HG02759 (cell line): ENCODE results near the gene TMPRSS6.

Experiments used
- ATAC-seq: cut with Tn5 transposase; IDR thresholded peaks from one replicate; pipeline ENCODE4 v1.9.1; 2021; ENCODE audit warnings: mild to moderate bottlenecking, moderate library complexity; ENCODE audit not compliant: unreplicated experiment

Gene TMPRSS6

GRCh38 chr22:37141476-37141875 is 32.0 kb upstream of the TMPRSS6 start:
- no peak for ATAC-seq

GRCh38 chr22:37140686-37141323 is 31.3 kb upstream of the TMPRSS6 start:
- no peak for ATAC-seq

- no peak for ATAC-seq
Observed at GRCh38 chr22:37139762-37140161, 30.2 kb upstream of the TMPRSS6 start.

DNA sequence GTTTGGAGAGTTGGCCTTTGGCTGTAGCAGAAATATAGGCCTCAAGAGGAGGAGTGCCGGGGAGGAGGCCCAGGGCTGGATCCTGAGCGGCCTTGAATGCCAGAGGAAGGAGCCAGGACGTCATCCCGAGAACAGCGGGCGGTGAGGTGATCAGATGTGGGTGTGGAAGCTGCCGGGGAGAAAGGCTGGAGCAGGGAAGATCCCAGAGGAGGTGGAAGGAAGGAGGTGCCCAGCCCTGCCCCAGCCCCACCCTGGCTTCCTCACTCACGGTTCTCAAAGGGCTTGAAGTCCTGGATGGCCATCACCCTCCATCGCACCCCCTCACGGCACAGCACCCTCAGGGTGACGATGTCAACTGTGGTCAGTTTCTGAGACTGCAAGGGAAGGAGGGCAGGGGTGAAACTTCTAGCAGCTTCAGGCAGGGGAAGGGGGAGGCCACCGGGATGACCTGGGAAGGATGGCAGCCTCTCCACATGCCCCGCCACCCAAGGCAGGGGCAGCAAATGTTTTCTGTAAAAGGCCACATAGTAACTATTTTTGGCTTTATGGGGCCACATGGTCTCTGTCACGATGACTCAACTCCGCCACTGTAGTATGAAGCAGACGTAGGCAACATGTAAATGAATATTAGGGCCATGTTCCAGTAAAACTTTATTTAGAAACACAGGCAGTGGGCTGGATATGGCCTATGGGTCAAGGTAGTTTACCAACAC is 29.5 kb upstream of the TMPRSS6 start:
- no peak for ATAC-seq

- no peak for ATAC-seq
Observed at GRCh38 chr22:37137903-37138665, 28.6 kb upstream of the TMPRSS6 start.

DNA sequence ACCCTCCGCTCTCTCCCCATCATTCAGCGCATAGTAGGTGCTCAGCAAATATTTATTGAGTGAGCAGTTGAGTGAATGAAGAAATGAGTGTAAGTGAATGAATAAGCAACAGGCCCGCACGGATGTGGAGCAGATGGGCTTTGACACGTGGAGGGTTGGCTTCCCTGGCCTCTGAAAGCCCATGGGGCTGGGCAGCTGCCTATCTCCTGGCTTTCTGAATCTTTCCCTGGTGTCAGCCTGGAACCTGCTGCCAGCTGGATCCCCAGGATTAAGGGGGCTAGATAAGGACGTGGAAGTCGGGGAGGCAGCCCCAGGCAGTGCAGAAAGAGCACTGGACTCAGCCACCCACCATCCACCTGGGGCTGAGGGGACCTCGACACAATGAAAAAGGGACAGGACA is 27.6 kb upstream of the TMPRSS6 start:
- ATAC-seq, result no peak

GRCh38 chr22:37135023-37135422 is 25.5 kb upstream of the TMPRSS6 start:
- ATAC-seq, result no peak

DNA sequence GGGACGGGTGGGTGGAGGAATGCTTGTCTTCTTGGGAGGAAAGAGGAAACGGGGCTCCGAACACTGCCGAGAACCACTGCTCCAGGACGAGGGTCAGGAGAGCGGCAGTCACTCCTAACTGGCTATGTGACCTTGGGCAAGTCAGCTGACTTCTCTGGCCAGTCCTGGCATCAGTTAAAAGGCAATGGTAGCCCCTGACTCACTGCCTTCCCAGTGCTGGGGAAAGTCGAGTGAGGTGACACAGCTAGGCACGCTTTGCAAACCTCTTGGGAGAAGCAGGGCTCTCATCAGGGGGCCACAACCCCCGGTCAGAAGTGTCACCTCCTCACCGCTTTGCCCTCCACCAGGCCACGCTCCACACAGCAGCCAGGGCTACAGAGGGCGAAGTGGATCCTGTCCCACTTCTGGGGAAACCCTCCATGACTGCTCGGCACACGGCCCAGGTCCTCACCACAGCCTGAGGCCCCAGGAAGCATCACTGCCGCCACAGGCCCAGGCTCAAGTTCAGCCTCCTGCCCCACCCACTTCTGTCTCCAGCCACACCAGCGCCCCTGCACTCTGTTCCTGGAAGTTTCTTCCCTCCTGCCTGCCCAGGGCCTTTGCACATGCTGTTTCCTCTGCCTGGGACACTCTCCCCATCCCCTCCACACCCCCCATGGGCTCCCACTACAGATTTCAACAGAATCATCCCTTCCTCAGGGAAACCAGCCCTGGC is 23.9 kb upstream of the TMPRSS6 start:
- no peak for ATAC-seq

- ATAC-seq, result no peak
Observed at GRCh38 chr22:37132773-37133172, 23.3 kb upstream of the TMPRSS6 start.

- ATAC-seq, result no peak
Observed at GRCh38 chr22:37129866-37130441, 20.4 kb upstream of the TMPRSS6 start.

DNA sequence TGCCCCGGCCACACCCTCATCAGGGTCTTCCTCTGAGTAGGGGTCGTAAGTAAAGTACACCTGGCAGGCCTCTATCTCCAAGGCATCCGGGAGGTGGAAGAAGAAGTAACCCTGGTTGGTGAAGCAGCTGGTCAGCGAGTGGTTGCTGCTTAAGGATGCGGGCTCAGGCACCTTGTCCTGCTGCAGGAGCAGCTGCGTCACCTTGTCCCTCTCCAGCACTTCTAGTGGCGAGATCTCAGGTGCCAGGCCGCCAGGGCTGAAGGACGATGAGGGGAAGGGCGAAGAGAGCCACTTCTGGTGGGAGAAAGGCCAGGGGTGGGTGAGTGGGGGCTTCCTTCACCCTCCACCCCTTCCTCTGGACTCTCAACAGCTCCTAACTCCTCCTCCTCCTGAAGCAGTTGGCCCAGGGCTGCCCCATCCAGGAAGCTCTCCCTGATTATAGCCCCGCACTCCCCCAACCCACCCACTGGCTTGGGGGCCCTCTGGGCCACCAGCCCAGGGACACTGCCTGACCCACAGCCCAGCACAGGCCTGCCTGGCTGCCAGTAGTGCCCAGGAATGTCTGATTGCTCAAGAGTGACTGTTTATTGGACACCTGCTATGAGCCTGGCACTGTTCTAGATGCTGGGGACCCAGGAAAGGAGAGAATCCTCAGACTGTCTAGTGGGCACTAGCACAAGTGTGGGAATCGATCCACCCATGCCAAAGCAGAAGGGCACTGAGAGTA is 19.2 kb upstream of the TMPRSS6 start:
- ATAC-seq, result no peak

DNA sequence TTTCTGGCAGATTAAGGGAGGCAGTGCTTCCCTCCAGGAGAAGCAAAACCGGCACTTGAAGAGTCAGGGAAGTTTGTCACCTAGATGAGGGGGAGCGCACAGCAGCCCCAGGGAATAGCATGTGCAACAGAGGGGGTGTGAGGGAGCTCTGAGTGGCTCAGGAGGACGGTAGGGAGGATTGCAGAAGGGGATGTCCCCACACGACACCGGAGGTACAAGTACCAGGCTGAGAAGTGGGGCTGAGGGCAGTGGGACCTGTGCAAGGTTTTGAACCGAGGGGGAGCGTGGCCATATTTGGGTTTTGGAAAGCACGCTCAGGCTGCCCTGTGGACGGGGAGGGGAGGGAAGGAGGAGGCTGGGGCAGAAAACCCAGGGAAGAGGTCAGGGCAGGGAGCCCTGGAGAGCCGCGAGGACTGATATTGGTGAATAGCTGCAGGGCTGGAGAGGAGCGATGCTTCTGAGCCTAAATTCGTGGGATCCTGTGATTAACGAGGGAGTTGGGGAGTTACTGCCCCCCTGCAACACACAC is 17.9 kb upstream of the TMPRSS6 start:
- ATAC-seq, result no peak

GRCh38 chr22:37126882-37127281 is 17.4 kb upstream of the TMPRSS6 start:
- ATAC-seq, result no peak

GRCh38 chr22:37126383-37126782 is 16.9 kb upstream of the TMPRSS6 start:
- no peak for ATAC-seq

DNA sequence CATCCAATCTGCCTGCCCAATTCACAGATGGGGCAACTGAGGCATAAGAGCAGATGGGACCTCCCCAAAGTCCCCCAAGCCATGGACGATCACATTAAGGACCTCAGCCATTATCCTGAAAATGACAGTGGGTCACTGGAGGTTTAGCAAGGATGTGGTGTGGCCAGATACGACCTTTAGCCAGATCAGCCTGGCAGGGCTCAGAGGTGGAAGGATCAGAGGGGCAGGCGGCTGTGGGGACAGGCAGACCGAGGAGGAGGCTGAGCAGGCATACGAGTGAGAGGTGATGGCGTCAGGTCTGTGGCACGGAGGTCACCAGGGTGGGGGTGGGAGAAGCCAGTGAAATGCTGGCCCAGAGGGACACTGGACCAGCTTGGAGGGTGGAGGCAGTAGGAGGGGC is 14.1 kb upstream of the TMPRSS6 start:
- ATAC-seq, result no peak

- no peak for ATAC-seq
Observed at GRCh38 chr22:37122598-37123180, 13.2 kb upstream of the TMPRSS6 start.

- ATAC-seq, result peak; percentile 84
Observed at GRCh38 chr22:37121887-37122591, 12.5 kb upstream of the TMPRSS6 start.

GRCh38 chr22:37120569-37121340 is 11.2 kb upstream of the TMPRSS6 start:
- ATAC-seq, result no peak
